Measurements from ENCODE around the gene FRMPD4.

GRCh38 chrX:12657433-12657832, 519.2 kb downstream of the FRMPD4 start:
- TF ChIP-seq, protein P1, sequence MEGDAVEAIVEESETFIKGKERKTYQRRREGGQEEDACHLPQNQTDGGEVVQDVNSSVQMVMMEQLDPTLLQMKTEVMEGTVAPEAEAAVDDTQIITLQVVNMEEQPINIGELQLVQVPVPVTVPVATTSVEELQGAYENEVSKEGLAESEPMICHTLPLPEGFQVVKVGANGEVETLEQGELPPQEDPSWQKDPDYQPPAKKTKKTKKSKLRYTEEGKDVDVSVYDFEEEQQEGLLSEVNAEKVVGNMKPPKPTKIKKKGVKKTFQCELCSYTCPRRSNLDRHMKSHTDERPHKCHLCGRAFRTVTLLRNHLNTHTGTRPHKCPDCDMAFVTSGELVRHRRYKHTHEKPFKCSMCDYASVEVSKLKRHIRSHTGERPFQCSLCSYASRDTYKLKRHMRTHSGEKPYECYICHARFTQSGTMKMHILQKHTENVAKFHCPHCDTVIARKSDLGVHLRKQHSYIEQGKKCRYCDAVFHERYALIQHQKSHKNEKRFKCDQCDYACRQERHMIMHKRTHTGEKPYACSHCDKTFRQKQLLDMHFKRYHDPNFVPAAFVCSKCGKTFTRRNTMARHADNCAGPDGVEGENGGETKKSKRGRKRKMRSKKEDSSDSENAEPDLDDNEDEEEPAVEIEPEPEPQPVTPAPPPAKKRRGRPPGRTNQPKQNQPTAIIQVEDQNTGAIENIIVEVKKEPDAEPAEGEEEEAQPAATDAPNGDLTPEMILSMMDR (IDR thresholded peaks at IDR 0.05) = no peak
- TF ChIP-seq EP300 (IDR thresholded peaks at IDR 0.05) = no peak

All from tibial nerve (tissue), 4 donors.